Superior temporal gyrus (tissue), 1 donor: ENCODE data around the gene TAF12.
"Not testable (repeated sequence)": the region's sequence is repeated elsewhere in the genome, so short reads cannot be mapped to it uniquely, and the experiment has no call there.

Source experiments
- DNase-seq: peaks from one replicate; pipeline ENCODE4 v3.0.0-alpha.2; 2016; ENCODE audit errors: extremely low spot score

Gene TAF12

GRCh38 chr1:28582248-28582615 is 60.6 kb downstream of the TAF12 start:
- no peak for DNase-seq

- DNase-seq, result peak; percentile 97
Measured at GRCh38 chr1:28581531-28582247, 61.2 kb downstream of the TAF12 start.

GRCh38 chr1:28580722-28581530 is 61.9 kb downstream of the TAF12 start:
- peak; percentile 45 for DNase-seq

- no peak for DNase-seq
Measured at GRCh38 chr1:28579401-28579800, 63.5 kb downstream of the TAF12 start.

GRCh38 chr1:28578696-28579218 is 64.1 kb downstream of the TAF12 start:
- no peak for DNase-seq

- no peak for DNase-seq
Measured at GRCh38 chr1:28577738-28578536, 64.9 kb downstream of the TAF12 start.

GRCh38 chr1:28577052-28577678 is 65.7 kb downstream of the TAF12 start:
- no peak for DNase-seq

- no peak for DNase-seq
Measured at GRCh38 chr1:28573564-28573963, 69.3 kb downstream of the TAF12 start.

- DNase-seq, result not testable (repeated sequence)
Measured at GRCh38 chr1:28572891-28573290, 70.0 kb downstream of the TAF12 start.

- DNase-seq, result no peak
Measured at GRCh38 chr1:28571911-28572310, 71.0 kb downstream of the TAF12 start.

- DNase-seq, result no peak
Measured at GRCh38 chr1:28566931-28567330, 75.9 kb downstream of the TAF12 start.

- no peak for DNase-seq
Measured at GRCh38 chr1:28565726-28566125, 77.1 kb downstream of the TAF12 start.

- no peak for DNase-seq
Measured at GRCh38 chr1:28565040-28565439, 77.8 kb downstream of the TAF12 start.

- DNase-seq, result no peak
Measured at GRCh38 chr1:28564310-28564709, 78.6 kb downstream of the TAF12 start.

- DNase-seq, result no peak
Measured at GRCh38 chr1:28560886-28561285, 82.0 kb downstream of the TAF12 start.
